ENCODE measurements around the gene PLXDC2.
A peak's percentile ranks its signal among the peaks of the same experiment; 100 is the strongest.

Gene PLXDC2

DNA sequence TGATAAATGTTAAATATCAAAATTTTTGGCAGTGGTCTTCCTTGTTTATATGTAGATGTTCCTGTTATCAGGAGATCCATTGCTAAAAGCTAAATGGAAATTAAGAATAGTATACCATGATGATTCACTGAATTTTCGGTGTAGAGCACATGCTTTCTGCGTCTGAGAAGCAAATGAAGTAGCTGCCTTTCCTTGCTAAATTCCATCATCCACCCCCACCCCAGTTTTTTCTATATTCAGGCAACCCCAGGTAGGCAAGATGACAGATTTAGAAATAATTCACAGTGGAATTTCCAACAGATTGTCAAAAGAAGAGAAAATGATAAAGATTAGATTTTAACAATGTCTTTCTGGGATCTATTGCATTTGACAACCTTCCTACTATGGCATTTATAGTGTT lies 231.9 kb downstream of the PLXDC2 start:
- DNase-seq (ENCODE audit: low read depth): no peak

GRCh38 chr10:20058135-20058534 lies 241.9 kb downstream of the PLXDC2 start:
- DNase-seq (ENCODE audit: low read depth): no peak

- DNase-seq (ENCODE audit: low read depth): peak; percentile 16
Measured at GRCh38 chr10:20059084-20059835, 243.0 kb downstream of the PLXDC2 start.

DNA sequence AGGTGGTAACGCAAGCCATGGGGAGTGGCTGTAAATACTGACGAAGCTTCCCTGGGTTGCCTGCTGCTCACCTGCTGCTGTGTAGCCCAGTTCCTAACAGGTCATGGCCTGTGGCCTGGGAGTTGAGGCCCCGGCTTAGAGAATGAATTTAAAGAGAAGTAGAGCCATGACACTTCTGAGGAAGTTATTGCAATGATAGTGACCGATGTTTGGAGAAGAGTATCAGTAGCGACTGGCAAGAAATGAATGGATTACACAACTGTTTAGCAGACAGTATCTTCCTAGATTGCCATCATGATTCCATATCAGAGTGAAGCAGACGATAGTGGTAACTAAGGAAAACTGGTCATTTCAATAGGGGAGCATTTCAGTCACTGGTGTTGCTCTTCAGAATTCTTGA lies 249.6 kb downstream of the PLXDC2 start:
- DNase-seq (ENCODE audit: low read depth): no peak

- no peak for DNase-seq (ENCODE audit: low read depth)
Measured at GRCh38 chr10:20073167-20073566, 256.9 kb downstream of the PLXDC2 start.

GRCh38 chr10:20075713-20076112 lies 259.5 kb downstream of the PLXDC2 start:
- no peak for DNase-seq (ENCODE audit: low read depth)

GRCh38 chr10:20084451-20084850 lies 268.2 kb downstream of the PLXDC2 start:
- no peak for DNase-seq (ENCODE audit: low read depth)

DNA sequence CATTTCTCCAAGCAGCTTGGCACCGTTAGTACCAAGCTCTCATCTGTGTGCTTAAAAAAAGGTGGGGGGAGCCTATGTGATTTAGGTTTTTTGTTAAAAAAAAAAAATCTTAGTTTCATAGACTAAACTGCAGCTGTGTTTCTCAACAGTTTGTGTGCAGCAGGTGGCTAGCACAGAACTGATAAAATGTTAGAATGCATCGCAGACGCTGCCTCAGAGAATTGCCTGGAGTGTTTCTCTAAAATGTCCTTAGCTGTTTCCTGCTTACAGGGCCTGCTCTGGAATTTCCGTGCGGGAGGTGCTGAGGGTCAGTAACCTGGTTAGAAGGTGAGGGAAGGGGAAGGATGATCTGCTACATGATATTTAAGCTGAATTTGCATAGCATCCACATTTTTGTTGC lies 268.9 kb downstream of the PLXDC2 start:
- no peak for DNase-seq (ENCODE audit: low read depth)

- no peak for DNase-seq (ENCODE audit: low read depth)
Measured at GRCh38 chr10:20087353-20087752, 271.1 kb downstream of the PLXDC2 start.

DNA sequence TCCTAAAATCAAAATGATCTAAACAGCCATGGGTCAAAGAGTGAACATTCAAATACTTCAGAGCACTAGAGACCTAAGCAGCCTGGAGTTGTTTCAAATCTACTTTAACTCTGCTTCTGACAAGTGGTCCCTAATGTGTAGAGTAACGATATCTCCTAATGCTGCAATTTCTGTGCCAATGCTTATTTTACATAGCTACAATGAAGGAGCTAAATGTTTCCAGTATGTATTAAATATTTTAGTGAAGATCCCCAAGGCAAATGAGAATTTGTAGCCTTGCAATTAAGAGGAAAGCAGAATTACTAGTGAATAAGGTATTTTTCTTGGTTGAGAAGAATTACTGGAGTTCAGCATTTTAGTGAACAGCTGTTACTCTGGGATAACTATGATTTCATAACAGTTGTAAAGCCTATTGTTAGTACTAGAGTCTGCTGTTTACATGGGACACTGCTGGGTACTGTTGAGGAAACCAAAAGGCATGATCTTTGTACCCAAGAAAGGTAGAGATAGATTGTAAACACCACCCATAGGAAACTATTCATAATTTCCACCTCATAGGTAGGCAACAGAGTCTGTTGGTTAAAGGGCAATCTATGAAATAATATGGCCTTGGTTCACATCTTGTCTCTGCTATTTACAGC lies 271.9 kb downstream of the PLXDC2 start:
- no peak for DNase-seq (ENCODE audit: low read depth)

DNA sequence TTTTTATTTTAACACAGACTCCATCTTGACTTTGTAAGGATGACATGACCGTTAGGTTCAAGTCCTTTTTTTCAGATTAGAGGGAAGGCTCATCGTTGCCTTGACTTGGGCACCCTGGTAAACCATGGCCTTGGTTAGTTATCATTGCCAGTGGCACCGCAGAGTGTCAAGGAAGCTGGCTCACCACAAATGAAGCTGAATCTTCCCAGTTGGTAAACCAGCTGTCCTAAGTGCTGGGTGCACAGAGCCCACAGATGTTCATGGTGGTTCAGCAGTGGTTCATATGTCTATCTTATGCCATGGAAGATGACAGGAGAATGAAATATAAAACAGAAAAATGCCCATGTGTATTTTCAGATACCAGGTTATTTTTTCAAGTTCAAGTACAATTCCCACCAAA lies 273.6 kb downstream of the PLXDC2 start:
- no peak for DNase-seq (ENCODE audit: low read depth)

DNA sequence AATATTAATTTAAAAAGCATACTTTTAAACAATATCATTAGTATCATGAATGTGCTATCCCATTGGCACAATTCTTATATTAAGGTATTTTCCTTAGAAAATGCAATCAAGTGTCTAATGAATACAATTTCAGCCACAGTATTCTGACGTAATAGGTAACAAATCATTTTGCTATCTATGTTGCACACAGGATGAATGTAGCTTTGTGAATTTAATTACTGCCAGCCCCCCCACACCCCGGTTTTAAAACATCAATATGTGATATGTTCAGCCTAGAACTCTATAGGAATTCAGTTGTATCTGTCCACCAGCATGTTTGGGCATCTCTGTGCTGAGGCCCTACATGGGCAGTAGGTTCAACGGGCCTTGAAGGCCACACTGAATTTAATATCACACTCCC lies 274.6 kb downstream of the PLXDC2 start:
- no peak for DNase-seq (ENCODE audit: low read depth)

GRCh38 chr10:20091698-20092097 lies 275.5 kb downstream of the PLXDC2 start:
- DNase-seq (ENCODE audit: low read depth): no peak

DNA sequence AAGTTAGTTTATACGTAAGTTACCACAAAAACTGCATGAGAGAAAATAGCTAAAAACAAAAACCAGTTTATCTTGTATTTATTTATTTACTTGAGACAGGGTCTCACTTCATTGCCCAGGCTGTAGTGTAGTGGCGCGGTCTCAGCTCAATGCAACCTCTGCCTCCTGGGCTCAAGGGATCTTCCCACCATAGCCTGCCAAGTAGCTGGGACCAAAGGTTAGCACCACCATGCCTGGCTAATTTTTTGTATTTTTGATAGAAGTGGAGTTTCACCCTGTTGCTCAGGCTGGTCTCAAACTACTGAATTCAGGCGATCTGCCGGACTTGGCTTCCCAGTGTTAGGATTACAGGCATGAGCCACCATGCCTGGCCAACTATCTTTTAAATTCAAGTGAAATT lies 277.4 kb downstream of the PLXDC2 start:
- DNase-seq (ENCODE audit: low read depth): no peak

- DNase-seq (ENCODE audit: low read depth): no peak
Measured at GRCh38 chr10:20094226-20094976, 278.2 kb downstream of the PLXDC2 start.

DNA sequence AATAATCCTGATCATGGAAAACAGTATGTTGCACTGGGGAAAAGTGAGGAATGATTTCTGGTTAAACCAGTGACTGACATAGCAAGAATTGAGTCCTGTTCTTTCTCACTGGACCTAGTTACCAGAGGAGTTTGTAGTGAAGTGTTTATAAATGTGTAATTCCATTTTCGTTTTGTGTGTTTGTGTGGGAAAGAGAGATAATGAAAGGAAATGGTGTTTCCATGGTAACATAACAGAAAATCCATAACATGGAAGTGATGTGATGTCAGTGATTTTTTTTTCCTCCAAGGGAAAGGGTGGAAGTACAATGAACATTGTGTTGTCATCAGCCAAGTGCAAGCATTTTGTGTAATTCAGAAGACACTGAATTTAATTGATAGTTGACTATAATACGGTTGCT lies 283.9 kb downstream of the PLXDC2 start:
- peak; percentile 42 for DNase-seq (ENCODE audit: low read depth)

DNA sequence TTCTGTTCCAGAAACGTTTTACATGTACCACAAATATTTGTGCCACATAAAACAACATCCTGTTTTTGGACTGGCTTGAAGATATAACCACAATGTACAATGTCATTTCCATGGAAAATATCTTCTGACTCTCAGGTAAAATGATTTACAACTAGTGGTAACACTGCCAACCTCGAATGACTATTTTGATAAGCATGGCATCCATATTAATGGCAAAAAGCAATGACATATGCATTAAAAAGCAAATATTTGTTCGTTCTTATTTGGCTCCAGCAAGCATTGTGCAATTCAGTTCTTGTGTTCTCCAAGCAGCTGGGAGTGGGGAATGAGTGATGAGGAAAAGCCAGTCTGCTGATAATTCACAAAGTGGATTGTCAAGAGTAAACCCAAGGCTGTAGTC lies 289.0 kb downstream of the PLXDC2 start:
- no peak for DNase-seq (ENCODE audit: low read depth)

GRCh38 chr10:20105931-20106330 lies 289.7 kb downstream of the PLXDC2 start:
- no peak for DNase-seq (ENCODE audit: low read depth)

DNA sequence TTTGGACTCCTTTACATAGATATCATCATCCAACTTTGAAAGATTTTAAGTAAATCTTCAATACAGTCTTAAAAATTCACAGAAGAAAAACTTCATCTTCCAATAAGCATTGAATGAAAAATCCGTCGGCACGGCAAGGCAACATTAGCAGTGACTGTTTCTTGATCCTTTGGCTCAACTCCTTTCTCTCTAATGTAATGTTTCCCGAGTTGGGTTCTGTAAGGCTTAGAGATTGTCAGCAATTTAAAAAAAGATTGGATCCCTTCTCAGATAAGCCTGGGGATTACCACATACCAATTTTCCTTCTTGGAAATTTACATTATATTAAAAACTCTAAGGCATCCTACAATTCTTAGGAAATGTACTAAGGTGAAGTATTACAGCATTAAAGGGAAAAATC lies 291.8 kb downstream of the PLXDC2 start:
- no peak for DNase-seq (ENCODE audit: low read depth)

GRCh38 chr10:20109613-20110012 lies 293.4 kb downstream of the PLXDC2 start:
- no peak for DNase-seq (ENCODE audit: low read depth)

- no peak for DNase-seq (ENCODE audit: low read depth)
Measured at GRCh38 chr10:20110125-20111100, 294.2 kb downstream of the PLXDC2 start.

- no peak for DNase-seq (ENCODE audit: low read depth)
Measured at GRCh38 chr10:20114179-20114578, 297.9 kb downstream of the PLXDC2 start.

All from stromal cell of bone marrow (primary cell).